ENCODE measurements around the gene PAQR4. TPM values are rescaled to one million over a fixed set of nuclear protein-coding genes. Genes with fewer than 3 reads are reported as not detected.

PAQR4 gene
- total and polyA plus RNA-seq, 8 donors, result 2.7 to 43.2 (median 9.7) TPM

GRCh38 chr16:2988590-2989099 lies 19.5 kb downstream of the PAQR4 start:
- Histone ChIP-seq H3K36me3 (no peaks in the 10 kb centered on the region), H3K27me3 (peaks cover 0 to 43% (median 8%) of the 10 kb centered on the region in 3 donors), H3K4me1 (peaks cover 6 to 27% (median 19%) of the 10 kb centered on the region in 4 donors), H3K4me3 (no peak overlapping the region), H3K9me3 (no peaks in the 10 kb centered on the region), H3K27ac (no peak overlapping the region)
- WGBS, 5 donors, result 70 to 88% (median 80%) methylated on average over 8 of the region's 8 CpGs
- intact Hi-C loops (cut with DNase I; ENCODE audit: low total_unique reads), result no loop called here
- no peak for DNase-seq
- TF ChIP-seq EP300 (IDR thresholded peaks at IDR 0.05), result no peak
- TF ChIP-seq POLR2AphosphoS5 (IDR thresholded peaks at IDR 0.05), result no peak
- TF ChIP-seq POLR2A (IDR thresholded peaks at IDR 0.05), result no peak
- no peak for TF ChIP-seq CTCF (IDR thresholded peaks at IDR 0.05)

GRCh38 chr16:2990891-2991290 lies 21.7 kb downstream of the PAQR4 start:
- no peak overlapping the region for H3K27ac ChIP-seq
- WGBS, 5 donors, result 29 to 62% (median 52%) methylated on average over 7 to 10 of the region's 10 CpGs
- H3K36me3 ChIP-seq, result no peaks in the 10 kb centered on the region
- peak; percentile 42 to 73 for DNase-seq
- H3K4me3 ChIP-seq, result no peak overlapping the region
- intact Hi-C loops (cut with DNase I; ENCODE audit: low total_unique reads), result no loop called here
- TF ChIP-seq EP300 (IDR thresholded peaks at IDR 0.05), result no peak
- no peak for TF ChIP-seq POLR2A (IDR thresholded peaks at IDR 0.05)
- TF ChIP-seq POLR2AphosphoS5 (IDR thresholded peaks at IDR 0.05), result no peak
- TF ChIP-seq CTCF (IDR thresholded peaks at IDR 0.05), result no peak
- H3K4me1 ChIP-seq, result peaks cover 0 to 7% (median 1%) of the 10 kb centered on the region in 4 donors
- peaks cover 0 to 53% (median 8%) of the 10 kb centered on the region in 3 donors for H3K27me3 ChIP-seq
- H3K9me3 ChIP-seq, result no peaks in the 10 kb centered on the region

GRCh38 chr16:2991566-2992261 lies 22.6 kb downstream of the PAQR4 start:
- WGBS, 5 donors, result 76 to 84% (median 81%) methylated on average over 8 to 12 of the region's 12 CpGs
- TF ChIP-seq POLR2AphosphoS5 (IDR thresholded peaks at IDR 0.05) (no peak), CTCF (IDR thresholded peaks at IDR 0.05) (no peak), POLR2A (IDR thresholded peaks at IDR 0.05) (no peak), EP300 (IDR thresholded peaks at IDR 0.05) (no peak)
- Histone ChIP-seq H3K4me1 (peaks cover 0 to 4% (median 0%) of the 10 kb centered on the region in 4 donors), H3K27ac (no peak overlapping the region), H3K27me3 (peaks cover 0 to 61% (median 8%) of the 10 kb centered on the region in 3 donors), H3K4me3 (no peak overlapping the region), H3K9me3 (no peaks in the 10 kb centered on the region), H3K36me3 (no peaks in the 10 kb centered on the region)
- no peak for DNase-seq
- intact Hi-C loops (cut with DNase I; ENCODE audit: low total_unique reads), result no loop called here

- H3K9me3 ChIP-seq, result no peaks in the 10 kb centered on the region
- peaks cover 0 to 4% (median 0%) of the 10 kb centered on the region in 4 donors for H3K4me1 ChIP-seq
- WGBS, 5 donors, result 71 to 84% (median 74%) methylated on average over 14 of the region's 14 CpGs
- H3K4me3 ChIP-seq, result no peak overlapping the region
- TF ChIP-seq CTCF (IDR thresholded peaks at IDR 0.05) (no peak), POLR2AphosphoS5 (IDR thresholded peaks at IDR 0.05) (no peak), POLR2A (IDR thresholded peaks at IDR 0.05) (no peak), EP300 (IDR thresholded peaks at IDR 0.05) (no peak)
- H3K27me3 ChIP-seq, result peaks cover 0 to 62% (median 8%) of the 10 kb centered on the region in 3 donors
- intact Hi-C loops (cut with DNase I; ENCODE audit: low total_unique reads), result no loop called here
- DNase-seq, result no peak
- no peak overlapping the region for H3K27ac ChIP-seq
- H3K36me3 ChIP-seq, result no peaks in the 10 kb centered on the region
Measured at GRCh38 chr16:2992383-2993081, 23.4 kb downstream of the PAQR4 start.
